Measurements from ENCODE around the gene QSOX2.
A peak's percentile ranks its signal among the peaks of the same experiment; 100 is the strongest.

Gene QSOX2

DNA sequence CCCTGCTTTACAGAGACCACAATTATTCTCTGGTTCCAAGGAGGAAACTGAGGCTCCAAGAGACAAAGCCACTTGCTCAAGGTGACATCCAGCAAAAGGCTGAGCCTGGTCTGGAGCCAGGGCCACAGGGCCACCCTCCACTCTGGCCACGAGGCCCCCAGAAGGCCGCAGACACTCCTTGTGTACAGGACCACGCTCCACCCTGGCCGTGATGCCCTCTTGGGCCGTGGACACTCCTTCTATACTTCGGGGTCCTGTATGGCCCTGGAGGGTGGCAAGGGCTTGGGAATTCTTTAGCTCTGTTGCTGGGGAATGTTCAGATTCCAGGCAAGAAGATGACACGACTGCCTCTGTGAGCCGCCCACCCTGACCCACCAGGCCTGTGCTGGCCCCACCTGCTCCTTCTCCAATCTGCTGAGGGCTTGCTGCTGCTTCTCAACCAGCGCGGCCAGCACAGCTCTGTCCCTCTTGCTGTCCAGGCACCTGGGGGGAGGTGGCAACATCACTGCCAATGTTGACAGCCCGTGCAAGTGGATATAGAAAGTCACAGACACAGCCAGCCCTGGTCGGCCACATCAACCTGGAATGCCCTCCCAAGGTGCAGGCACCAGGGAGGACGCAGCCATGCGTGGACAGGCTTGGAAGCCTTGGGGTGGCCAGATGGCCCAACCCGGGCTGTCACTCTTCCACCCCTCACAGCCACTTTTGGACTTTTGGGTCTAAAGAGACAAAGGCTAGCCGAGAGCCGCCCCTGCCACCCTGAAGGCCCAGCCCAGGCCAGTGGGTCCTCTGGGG is 20.1 kb upstream of the QSOX2 start:
- DNase-seq (ENCODE audit: low spot score) = no peak

DNA sequence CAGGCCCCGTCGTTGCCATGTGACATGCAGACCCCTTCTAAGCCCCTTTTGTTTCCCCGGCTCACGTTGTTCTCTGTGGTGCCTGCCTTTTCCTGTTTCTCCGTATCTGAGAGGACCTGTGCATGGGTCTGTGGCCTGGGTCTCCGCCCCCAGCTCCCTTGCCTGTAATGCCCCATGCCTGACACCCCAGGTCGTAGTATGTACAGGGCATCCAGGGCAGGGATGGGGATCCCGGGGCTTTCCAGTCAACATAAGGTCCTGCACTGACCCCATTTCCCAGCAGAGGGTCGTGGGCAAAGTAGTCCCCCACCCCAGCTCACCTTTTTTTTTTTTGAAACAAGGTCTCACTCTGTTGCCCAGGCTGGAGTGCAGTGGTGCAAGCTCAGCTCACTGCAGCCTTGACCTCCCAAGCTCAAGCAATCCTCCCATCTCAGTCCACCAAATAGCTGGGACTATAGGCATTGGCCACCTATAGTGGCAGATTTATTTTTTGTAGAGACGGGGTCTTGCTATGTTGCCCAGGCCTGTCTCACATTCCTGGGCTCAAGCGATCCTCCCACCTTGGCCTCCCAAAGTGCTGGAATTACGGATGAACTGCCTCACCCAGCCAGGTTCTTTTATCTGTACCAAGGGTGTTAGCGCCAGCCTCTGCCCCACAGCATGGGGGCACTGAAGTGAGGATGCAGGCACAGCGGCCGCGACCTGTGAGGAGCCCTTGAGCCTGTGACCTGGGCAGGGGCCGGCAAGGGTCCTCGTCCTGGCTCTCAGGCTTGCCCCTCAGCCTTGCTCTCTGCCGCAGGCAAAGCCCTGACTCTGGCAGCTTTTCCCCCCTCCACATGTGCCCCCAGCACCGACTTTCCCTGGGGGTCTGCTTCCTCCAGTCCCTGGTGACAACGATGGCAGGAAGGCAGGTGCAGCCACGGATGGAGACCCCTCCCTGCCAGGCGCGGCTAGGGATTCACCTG is 19.1 kb upstream of the QSOX2 start:
- no peak for DNase-seq (ENCODE audit: low spot score)

DNA sequence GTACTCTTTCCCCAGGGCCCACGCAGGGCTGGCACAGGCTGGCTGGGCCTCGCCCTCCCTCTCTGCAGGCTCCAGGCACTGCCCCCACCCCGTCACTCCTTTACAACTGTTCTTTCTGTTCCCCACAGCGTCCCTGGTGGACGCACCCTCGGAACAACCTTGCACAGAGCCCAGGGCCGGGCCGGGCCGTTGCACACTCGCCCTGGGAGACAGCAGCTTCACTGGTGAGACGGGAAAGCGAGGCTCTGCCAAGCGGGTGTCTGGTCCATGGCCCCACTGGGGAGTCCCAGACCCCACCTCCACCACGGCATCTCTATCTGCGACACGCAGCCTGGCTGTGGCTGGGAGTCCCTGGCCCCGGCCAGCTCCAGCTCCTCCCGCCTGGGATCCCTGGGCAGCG is 18.4 kb upstream of the QSOX2 start:
- no peak for DNase-seq (ENCODE audit: low spot score)

DNA sequence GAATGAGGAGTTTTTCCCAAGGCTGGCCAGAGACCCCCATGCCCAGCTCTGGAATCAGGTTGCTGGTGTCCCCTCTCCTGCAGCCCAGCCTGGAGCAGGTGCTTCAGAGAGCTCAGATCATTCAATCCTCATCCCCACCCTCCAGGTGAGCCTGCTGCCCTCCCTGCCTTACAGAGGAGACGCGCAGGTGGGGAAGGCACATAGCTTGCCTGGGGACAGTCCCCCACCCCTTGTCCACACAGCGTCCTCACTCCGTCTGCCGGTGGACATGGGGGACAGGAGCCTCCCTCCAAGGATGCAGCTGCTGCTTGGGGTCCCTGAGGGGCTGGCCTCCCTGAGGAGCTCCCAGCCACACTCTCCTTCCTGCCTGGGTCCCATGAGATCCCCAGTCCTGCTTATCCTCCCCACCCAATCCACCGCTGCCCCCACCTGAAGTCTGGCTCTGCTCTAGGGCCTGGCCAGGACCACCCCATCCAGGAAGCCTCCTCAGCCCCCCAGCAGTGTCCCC is 17.1 kb upstream of the QSOX2 start:
- DNase-seq (ENCODE audit: low spot score) = no peak

DNA sequence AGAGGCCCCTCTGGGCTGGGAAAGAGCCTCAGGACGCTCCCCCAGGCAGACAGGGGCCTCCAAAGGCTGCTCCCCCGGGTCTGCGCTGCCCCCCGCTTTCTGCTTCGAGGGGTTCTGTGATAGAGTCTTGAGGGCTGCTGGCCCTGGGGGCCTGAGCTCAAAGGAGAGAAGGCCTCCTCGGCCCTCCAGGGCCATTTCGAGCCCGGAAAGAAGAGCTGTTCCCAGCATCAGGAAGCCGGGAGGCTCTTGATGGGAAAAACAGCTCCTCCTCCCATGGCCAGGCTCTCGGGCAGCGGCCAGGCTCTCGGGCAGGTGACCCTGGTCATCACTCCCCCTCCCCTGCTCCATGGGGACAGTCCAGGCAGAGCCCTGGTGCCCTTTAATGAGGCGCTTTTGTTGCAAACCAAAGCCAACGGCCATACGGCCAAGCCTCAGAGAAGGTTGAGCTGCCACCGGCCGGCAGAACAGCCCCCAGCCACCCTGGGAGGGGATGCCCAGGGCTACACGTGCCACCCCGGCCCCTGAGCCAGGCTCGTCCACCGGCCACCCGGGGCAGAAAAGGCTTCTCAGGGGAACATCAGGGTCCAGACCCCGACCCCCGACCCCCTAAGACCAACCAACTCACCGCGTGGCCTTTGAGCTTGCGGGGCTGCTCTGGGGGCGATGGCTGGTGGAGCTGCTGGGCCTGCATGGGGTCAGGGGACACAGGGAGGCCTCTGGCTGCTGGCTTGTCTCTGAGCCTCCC is 16.2 kb upstream of the QSOX2 start:
- no peak for DNase-seq (ENCODE audit: low spot score)

DNA sequence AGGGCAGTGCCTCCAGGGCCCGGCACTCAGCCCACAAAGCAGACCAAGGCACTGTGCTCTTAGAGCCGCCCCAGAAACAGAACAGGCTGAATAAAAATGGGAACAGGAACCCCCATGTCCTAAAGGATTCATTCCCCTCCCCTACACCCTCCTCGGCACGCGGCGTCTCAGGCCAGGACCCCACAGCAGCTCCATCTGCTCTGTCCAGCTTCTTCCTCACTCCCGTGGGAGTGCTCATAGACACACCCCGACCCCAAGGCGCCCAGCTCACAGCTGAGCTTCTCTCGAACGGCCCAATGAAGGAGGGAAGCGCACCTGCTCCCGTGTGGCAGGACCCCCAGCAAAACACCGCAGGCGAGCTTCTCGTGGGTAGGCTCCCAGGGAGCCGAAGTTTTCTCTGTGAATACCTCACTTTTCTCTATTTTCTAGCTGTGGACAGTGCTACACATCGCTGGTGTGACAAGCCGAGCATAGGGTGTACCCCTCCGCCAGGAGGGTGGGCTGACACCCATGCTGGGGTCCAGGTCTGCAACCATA is 15.4 kb upstream of the QSOX2 start:
- DNase-seq (ENCODE audit: low spot score) = no peak

DNA sequence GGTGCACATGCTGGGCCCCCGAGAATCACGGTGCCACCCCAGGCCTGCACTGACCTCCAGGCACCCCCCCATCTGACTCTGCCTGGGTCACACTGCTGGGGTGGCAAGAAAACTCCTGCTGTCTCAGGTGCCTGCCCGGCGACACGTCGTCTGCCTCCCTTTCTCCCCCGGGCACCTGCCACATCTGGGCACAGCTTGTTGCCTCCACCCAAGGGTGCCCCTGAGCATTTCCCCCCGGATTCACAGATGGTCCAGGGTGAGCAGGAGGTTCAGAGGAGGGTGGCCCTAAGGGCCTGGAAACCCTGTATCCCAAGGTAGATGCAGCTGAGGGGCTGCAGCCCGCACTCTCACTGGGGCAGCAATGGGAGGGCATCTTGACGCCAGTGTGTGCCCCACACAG is 14.9 kb upstream of the QSOX2 start:
- no peak for DNase-seq (ENCODE audit: low spot score)

DNA sequence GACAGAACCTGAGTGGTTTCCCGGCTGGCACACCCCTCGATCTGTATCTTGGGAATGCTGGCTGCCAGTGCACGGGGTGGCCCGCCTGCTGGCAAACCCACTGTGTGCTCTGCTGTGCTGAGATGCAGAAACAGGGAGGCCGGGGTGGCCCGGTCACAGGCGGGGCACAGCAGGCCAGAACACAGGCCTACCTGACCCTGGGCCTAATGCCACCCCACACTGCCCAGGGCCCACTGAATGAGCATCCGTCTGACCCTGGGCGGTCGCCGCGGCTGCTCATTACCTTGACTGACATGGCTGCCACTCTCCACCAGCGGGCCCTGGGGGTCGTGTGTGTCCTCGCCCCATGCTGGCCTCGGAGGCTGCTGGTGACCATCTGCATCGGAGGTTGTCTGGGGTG is 14.2 kb upstream of the QSOX2 start:
- no peak for DNase-seq (ENCODE audit: low spot score)

DNA sequence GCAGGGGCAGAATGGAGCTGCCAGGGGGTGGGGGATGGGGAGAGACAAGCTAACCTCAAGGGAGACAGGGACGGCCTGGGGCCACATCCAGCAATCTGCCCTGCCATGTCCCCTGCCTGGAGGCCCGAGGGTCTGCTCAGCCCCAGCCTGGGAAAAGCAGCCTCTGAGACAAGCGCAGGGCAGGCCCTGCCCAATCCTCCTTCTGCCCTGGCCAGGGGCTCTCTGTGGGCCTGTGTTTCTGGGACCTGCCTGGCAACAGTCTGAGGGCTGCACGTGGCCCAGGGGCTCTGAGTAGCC is 13.9 kb upstream of the QSOX2 start:
- DNase-seq (ENCODE audit: low spot score) = no peak

DNA sequence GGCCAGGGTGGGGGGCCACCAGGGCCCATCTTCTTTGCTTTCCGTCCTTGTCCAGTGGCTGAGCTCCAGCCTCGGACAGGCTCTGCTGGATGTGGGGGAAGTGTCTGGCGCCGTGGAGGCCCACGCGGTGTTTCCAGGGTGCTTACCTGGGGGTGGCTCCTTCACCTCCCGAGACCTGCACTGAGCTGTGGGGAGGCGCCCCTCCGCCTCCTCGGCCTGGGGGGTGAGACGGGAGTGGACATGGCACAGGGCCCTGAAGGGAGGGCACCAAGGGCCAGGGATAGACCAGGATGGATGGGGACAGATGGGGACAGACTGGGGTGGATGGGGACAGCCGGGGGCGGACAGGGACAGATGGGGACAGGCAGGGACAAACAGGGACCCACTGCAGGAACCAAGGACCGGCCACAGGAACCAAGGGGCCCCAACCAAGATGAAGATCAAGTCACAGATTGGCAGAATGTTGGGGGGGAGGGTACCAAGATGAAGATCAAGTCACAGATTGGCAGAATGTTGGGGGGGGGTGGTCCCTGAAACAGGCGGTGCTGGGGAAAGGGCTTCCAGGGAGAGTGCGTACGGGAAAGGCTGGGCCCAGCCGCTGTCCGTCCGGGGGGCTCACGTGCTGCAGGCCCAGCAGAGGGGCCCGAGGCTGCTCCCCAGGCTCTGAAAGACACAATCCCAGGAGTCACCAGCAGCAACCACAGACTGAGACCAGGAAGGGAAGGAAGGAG is 13.3 kb upstream of the QSOX2 start:
- DNase-seq (ENCODE audit: low spot score) = no peak

DNA sequence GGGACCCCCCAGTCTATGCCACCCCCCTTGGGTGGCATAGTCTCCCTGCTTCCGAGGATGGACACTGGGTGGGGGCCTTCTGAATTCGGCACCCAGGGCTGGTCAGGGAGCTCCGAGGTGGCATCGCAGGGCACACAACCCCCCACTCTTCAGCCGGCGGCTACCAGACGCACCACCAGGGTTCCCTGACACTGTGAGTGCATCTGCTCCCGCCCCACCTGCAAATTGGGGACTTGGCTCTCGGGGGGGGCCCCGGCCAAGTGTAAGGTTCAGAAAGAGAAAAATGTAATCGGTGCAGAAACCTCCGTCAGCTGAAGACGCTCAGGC is 12.7 kb upstream of the QSOX2 start:
- no peak for DNase-seq (ENCODE audit: low spot score)

DNA sequence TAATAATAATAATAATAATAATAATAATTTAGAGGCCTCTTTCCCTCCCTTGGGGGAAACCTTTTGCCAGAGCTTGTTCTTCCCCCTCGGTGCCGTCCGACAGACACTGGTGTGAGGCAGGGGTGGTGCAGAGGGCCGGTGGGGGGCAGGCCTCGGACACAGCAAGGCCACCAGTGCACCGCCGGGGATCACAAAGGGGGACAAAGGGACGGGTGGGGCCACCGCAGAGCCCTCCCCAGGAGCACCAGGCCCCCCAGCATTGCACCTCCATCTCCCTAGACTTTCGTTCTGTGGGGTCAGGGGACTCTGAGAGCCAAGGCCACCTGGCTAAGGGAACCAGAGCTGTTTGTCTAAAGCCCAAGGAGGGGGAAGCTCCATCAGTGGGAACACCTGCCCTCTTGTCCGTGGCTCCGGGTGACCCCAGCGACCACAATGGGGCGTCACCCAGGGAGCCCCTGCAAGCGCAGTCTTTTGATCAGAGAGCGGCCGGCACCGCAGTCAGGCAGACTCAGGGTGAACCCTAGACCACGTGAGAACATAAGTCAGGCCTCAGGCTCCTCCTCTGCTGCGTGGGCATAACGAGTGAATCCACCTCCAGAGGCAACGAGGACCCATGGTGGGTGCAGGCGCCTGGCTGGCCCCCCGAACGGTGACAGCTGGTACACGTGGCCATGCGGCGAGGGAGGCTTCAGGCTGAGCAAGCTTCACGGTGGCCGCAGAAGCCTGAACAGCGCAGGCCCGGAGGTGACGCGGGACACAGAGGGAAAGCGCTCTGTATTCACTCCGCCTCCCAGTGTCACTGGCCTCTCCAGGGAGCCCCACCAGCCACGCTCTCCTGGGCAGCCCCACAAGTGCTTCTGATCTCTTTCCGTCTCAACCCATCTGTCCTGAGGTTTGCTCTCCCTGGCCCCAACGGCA is 12.0 kb upstream of the QSOX2 start:
- DNase-seq (ENCODE audit: low spot score) = no peak

DNA sequence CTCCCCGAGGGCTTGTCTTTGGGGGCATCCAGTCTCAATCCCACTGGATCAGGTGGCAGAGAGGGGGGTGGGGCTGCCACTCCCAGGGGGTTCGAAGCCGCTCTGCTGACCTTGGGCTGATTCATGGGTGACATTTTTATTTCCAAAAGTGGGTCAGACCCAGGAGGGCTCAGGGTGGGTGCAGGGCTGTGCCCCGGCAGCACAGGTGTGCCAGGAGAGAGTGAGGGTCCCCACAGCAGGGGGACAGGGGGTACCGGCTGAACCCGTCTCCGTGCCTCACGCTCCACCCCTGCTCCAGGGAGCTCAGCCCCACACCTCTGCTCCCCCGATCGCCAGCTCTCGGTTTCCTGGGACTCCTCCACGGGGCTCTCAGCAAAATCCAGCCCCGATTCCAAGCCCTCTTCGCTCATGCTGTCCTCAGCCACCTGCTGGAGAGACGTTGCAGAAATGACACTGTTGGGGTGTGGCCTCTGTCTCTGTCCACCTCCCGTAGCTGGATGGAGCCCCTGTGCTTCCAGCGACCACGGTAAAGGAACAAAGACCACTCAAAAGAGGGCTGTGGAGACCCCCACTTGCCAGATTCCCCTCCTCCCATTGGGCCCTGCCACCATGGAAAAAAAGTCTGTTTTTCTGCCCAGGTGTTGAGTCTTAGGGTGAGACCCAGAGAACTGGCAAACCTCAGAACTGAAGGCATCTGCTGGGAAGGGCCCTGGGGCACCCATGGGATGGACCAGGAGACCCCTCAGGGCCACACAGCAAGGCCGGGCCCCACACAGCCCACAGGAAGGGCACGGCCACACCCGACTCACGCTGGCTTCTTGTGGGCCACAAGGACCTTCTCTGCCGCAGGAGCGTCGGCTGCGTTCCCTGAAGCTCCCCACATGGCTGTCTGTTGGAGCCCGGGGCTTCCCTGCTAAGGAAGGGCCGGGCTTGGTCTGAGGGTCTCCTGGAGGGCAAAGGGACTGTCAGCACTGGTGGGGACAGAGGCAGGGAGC is 10.6 kb upstream of the QSOX2 start:
- peak; percentile 85 for DNase-seq (ENCODE audit: low spot score)

DNA sequence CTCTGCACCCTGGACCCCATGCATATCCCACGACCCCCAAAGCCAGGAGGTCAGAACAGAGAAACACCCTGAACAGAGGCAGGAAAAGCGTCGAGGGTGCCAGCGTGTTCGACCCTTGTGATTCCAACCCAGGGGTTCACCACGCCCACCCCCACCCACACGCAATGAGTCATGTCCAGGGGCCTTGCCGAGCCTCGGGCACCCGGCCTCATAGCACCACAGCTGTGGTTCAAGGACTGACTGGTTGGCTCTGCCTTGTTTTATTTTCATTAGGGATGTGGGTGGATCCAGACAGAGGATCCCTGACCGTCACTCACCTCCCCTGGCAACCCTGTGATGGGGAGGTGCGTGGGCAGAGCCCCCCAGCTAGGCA is 9.5 kb upstream of the QSOX2 start:
- no peak for DNase-seq (ENCODE audit: low spot score)

DNA sequence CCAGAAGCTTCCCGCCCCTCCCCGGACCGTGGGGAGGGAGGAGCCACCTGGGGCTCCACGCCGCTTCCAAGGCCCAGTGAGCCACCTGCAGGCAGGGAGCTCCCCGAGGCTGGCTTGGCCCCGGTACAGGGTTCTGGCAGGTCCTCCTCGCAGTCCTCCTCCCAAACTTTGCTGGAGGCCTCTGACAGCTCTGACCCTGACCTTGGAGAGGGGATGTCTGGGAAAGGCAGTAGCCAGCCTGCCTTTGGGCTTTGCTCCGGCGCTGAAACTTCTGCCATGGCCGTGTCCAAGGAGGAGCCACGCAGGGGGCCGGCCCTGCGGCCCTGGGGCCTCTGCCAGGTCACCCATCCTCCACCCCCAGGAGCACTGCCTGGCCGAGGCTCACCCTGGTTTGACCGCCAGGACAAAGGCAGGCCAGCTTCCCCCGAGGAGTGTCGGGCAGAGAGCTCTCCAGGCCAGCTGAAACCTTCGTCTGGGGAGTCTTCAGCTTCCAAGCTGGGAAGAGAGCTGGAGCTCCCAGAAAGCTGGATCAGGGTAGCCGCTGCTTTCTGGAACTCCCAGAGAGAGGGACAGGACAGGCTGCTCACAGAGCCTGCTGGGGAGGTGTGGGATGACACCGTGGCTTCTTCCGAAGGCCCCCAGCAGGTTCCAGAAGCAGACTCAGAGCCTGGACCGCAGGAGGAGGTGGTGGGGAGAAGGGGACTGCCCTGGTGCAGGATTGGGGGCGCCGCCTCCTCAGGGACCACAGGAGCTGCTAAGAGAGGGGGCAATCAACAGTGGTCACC is 9.0 kb upstream of the QSOX2 start:
- no peak for DNase-seq (ENCODE audit: low spot score)

DNA sequence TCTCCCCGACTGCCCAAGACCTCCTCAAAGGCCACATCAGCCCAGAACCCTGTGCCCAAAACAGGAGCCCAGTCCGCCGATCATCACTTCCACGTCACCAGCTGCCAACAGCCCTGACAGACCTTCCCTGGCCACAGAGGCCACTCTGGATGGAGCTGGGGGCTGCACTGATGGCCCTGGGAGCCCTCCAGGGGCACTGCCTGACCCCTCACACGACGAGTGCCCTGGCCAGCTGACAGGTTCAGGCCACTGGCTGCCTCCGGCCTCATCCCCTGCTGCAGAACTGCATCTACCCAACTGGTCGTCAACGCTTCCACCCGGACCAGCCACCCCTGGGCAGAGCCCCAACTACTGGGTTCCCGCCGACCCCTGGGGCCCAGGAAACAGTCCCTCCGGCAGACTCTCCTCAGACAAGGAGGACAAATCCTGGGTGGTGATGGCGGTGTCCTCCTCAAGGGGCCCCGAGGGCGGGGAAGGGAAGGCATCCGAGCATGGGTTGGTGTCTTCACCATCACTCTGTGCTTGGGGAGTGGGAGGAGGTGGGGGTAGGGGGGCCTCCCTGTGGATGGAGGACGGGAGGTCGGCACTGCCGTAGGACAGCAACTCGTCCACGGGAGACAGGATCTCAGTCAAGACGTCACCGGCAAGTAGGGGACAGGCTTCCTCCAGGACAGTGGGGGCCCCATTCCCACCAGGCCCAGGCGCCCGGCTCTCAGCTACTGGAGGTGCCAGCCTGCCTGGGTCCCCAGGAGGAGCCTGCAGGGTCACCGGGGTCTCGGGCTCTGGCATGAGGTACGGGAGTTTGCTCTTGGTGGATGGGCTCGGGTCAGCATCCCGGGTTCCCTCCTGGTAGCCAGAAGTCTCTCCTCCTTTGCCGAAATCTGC is 7.9 kb upstream of the QSOX2 start:
- no peak for DNase-seq (ENCODE audit: low spot score)

DNA sequence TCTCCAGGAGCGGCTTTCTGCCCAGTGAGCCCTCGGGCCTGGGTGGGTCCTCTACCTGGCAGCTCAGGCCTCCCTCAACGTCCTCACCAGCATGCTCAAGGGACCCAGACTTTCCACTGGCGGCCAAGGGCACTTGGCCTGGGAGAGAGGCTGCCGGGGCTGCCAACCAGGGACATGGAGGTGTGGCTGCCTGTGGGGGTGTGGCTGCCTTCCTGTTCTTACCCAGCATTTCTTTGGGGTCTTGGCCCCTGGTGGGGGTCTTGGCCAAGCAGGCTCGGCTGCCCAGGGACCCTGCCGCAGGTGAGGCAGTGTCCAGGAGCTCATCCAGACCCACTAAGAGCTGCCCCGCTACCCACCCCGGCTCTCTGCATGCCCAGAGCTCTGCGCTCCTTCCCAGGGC is 7.2 kb upstream of the QSOX2 start:
- no peak for DNase-seq (ENCODE audit: low spot score)

DNA sequence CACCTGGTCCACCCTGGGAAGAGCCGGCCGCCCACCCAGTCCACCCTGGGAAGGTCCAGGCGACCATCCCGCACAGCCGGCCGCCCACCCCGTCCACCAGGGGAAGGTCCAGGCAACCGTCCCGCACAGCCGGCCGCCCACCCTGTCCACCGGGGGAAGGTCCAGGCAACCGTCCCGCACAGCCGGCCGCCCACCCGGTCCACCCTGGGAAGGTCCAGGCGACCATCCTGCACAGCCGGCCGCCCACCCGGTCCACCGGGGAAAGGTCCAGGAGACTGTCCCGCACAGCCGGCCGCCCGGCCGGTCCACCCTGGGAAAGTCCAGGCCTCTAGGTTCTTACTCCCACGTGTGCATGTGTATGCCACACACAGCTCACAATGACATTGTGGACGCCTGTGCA is 6.7 kb upstream of the QSOX2 start:
- DNase-seq (ENCODE audit: low spot score) = no peak

Data from HuH-7.5 (cell line).